ENCODE data around the gene NAP1L4.

GRCh38 chr11:3018596-3018995 is 26.5 kb upstream of the NAP1L4 start:
- no peak for TF ChIP-seq EZH2 (IDR thresholded peaks at IDR 0.05; ENCODE audit: borderline replicate concordance, low read depth, low read length, poor library complexity, severe bottlenecking)
- TF ChIP-seq CTCF (conservative IDR thresholded peaks at IDR 0.05; ENCODE audit: low read depth, low read length): no peak
